ENCODE results near the gene CHTOP.

CHTOP gene

DNA sequence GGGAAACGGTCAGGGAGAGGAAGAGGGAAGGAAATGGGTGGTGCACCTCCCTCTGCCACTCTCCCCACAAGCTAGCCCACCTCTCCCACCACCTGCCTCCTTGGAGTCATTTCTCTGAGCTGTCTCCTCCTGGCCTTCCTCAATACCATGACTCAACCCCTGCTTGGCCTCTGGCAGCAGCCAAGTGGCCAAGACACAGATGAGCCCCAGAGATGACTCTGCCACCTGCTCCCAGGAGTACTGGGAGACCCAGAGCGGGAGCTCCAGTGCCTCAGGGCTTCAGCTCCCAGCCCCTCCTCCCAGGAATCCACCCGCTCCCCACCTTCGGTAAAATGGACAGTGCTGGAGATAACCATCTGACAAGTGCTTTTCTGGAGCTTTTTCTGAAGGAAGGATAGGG, 23.5 kb upstream of the CHTOP start:
- Histone ChIP-seq H3K4me1 (ENCODE audit: control insufficient read depth, low read depth, low read length) (peaks cover 7% of the 10 kb centered on the region), H3K18ac (ENCODE audit: low read length) (no peak overlapping the region), H3K79me2 (ENCODE audit: control insufficient read depth, insufficient read depth, low read length) (no peaks in the 10 kb centered on the region), H3K56ac (ENCODE audit: low read length) (no peak overlapping the region), H3K4ac (ENCODE audit: low read depth, low read length) (no peak overlapping the region), H4K5ac (ENCODE audit: low read length) (no peak overlapping the region), H3K36me3 (ENCODE audit: control insufficient read depth, insufficient read depth, low read length) (no peaks in the 10 kb centered on the region), H2AK5ac (ENCODE audit: low read length) (peak overlapping the region; percentile 40), H3K79me1 (ENCODE audit: low read length) (no peaks in the 10 kb centered on the region), H3K23ac (ENCODE audit: low read length) (no peak overlapping the region), H2BK15ac (replicated peaks; ENCODE audit: low read depth) (no peak overlapping the region), H2BK5ac (ENCODE audit: low read length) (no peak overlapping the region), H3K27me3 (ENCODE audit: insufficient read depth, low read length, poor library complexity) (no peaks in the 10 kb centered on the region), H3K9ac (ENCODE audit: low read length) (no peak overlapping the region), H3K4me2 (ENCODE audit: low read length) (no peak overlapping the region), H2BK120ac (ENCODE audit: low read depth, low read length) (no peak overlapping the region), H3K4me3 (ENCODE audit: low read length) (no peak overlapping the region), H4K8ac (ENCODE audit: low read depth, low read length) (no peak overlapping the region), H3K27ac (ENCODE audit: low read depth, low read length) (no peak overlapping the region)
- no peak for DNase-seq
- WGBS (ENCODE audit: extremely low coverage, insufficient coverage, low lambda C conversion rate), result no CpG with 5 or more reads among the region's 4 CpGs

DNA sequence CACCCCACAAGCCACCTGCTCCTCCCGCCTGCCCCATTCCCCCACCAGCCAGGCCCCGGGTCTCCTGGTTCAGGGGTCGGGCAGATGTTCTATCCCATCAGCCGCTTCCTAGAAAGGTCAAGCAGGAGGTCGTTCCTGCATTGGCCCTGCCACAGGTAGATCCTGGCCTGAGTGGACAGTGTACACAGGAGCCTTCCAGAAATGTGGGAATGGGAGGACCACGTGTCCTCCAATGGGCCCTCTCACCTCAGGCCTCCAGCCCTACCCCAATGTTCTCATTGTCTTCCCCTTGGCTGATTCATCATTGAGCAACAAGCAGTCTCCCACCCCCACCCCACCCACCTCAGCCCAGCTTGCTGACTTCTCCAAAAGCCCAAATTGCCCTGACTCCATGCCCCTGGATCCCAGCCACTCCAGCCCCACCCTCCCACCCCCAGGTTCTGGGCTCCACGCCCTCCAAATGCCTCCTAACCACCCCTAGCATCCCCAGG, 23.0 kb upstream of the CHTOP start:
- Histone ChIP-seq H3K79me2 (ENCODE audit: control insufficient read depth, insufficient read depth, low read length) (no peaks in the 10 kb centered on the region), H2BK120ac (ENCODE audit: low read depth, low read length) (no peak overlapping the region), H3K4me3 (ENCODE audit: low read length) (no peak overlapping the region), H3K27ac (ENCODE audit: low read depth, low read length) (no peak overlapping the region), H3K23ac (ENCODE audit: low read length) (no peak overlapping the region), H3K27me3 (ENCODE audit: insufficient read depth, low read length, poor library complexity) (no peaks in the 10 kb centered on the region), H3K4ac (ENCODE audit: low read depth, low read length) (no peak overlapping the region), H3K79me1 (ENCODE audit: low read length) (no peaks in the 10 kb centered on the region), H4K8ac (ENCODE audit: low read depth, low read length) (no peak overlapping the region), H4K5ac (ENCODE audit: low read length) (no peak overlapping the region), H3K18ac (ENCODE audit: low read length) (no peak overlapping the region), H3K4me2 (ENCODE audit: low read length) (no peak overlapping the region), H2AK5ac (ENCODE audit: low read length) (no peak overlapping the region), H3K4me1 (ENCODE audit: control insufficient read depth, low read depth, low read length) (peaks cover 7% of the 10 kb centered on the region), H3K56ac (ENCODE audit: low read length) (no peak overlapping the region), H2BK15ac (replicated peaks; ENCODE audit: low read depth) (no peak overlapping the region), H3K36me3 (ENCODE audit: control insufficient read depth, insufficient read depth, low read length) (no peaks in the 10 kb centered on the region), H2BK5ac (ENCODE audit: low read length) (no peak overlapping the region), H3K9ac (ENCODE audit: low read length) (no peak overlapping the region)
- no CpG with 5 or more reads among the region's 7 CpGs for WGBS (ENCODE audit: extremely low coverage, insufficient coverage, low lambda C conversion rate)
- no peak for DNase-seq

DNA sequence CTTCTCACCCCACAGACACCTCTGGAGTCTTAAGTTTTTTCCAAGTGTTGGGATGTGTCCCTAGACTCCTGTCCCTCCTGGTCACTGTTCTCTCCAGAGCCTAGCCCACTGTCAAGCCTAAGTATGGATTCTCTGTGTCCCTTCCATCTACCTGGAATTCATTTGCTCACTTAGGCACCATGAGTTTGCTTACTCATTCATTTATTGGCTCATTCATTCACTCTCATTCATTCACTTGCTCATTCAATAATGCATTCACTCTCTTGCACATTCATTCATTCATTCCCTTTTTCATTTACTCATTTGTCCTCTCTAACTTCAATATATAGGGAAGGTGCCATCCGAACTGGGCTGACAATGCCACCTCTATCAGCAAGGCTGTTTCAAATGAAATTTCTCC, 22.5 kb upstream of the CHTOP start:
- no peak overlapping the region for H2BK5ac ChIP-seq (ENCODE audit: low read length)
- H3K79me1 ChIP-seq (ENCODE audit: low read length), result no peaks in the 10 kb centered on the region
- H3K4me3 ChIP-seq (ENCODE audit: low read length), result no peak overlapping the region
- H4K5ac ChIP-seq (ENCODE audit: low read length), result no peak overlapping the region
- DNase-seq, result no peak
- peak overlapping the region; percentile 52 for H3K56ac ChIP-seq (ENCODE audit: low read length)
- no peaks in the 10 kb centered on the region for H3K79me2 ChIP-seq (ENCODE audit: control insufficient read depth, insufficient read depth, low read length)
- H2AK5ac ChIP-seq (ENCODE audit: low read length), result no peak overlapping the region
- H4K8ac ChIP-seq (ENCODE audit: low read depth, low read length), result no peak overlapping the region
- H3K18ac ChIP-seq (ENCODE audit: low read length), result no peak overlapping the region
- H2BK120ac ChIP-seq (ENCODE audit: low read depth, low read length), result no peak overlapping the region
- H3K9ac ChIP-seq (ENCODE audit: low read length), result no peak overlapping the region
- H3K27ac ChIP-seq (ENCODE audit: low read depth, low read length), result no peak overlapping the region
- no peak overlapping the region for H3K23ac ChIP-seq (ENCODE audit: low read length)
- no peak overlapping the region for H3K4ac ChIP-seq (ENCODE audit: low read depth, low read length)
- peaks cover 7% of the 10 kb centered on the region for H3K4me1 ChIP-seq (ENCODE audit: control insufficient read depth, low read depth, low read length)
- H3K4me2 ChIP-seq (ENCODE audit: low read length), result no peak overlapping the region
- H3K36me3 ChIP-seq (ENCODE audit: control insufficient read depth, insufficient read depth, low read length), result no peaks in the 10 kb centered on the region
- no peaks in the 10 kb centered on the region for H3K27me3 ChIP-seq (ENCODE audit: insufficient read depth, low read length, poor library complexity)
- WGBS (ENCODE audit: extremely low coverage, insufficient coverage, low lambda C conversion rate), result no CpG with 5 or more reads among the region's 1 CpG
- no peak overlapping the region for H2BK15ac ChIP-seq (replicated peaks; ENCODE audit: low read depth)

DNA sequence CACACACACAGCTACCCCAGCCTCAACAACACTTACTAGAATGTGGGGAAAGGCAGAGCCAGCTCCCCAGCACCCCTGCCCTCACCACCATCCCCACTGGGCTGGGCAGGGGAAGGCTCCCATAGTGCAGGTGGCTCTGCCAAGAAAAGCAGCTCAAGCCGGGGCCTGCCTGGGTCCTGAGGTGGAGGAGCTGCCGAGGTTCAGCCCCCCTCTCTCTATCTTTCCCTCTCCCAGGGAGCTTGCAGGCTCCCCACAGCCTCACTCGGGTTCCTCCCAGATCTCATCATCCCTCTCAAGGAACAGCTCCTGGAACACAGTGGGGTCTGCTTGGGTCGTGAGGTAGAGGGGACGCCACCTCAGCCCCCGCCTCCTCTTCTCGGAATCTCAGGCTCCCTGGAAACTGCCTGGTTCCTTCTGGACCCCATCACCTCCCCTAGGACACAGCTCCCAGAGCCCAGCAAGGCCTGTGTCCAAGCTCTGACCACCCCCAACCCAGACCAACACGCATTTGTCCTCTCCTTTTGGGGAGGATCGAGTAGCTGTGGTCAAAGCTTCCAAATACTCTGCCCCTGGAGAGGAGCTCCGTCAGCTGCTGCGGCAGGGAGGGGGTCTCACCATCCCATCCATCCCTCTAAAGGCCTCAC, 21.6 kb upstream of the CHTOP start:
- Histone ChIP-seq H2BK120ac (ENCODE audit: low read depth, low read length) (no peak overlapping the region), H3K4me2 (ENCODE audit: low read length) (peak overlapping the region; percentile 19), H3K56ac (ENCODE audit: low read length) (peak overlapping the region; percentile 85), H3K27me3 (ENCODE audit: insufficient read depth, low read length, poor library complexity) (no peaks in the 10 kb centered on the region), H3K18ac (ENCODE audit: low read length) (peak overlapping the region; percentile 29), H3K79me1 (ENCODE audit: low read length) (no peaks in the 10 kb centered on the region), H2AK5ac (ENCODE audit: low read length) (no peak overlapping the region), H3K4me3 (ENCODE audit: low read length) (no peak overlapping the region), H3K4ac (ENCODE audit: low read depth, low read length) (peak overlapping the region; percentile 46), H3K79me2 (ENCODE audit: control insufficient read depth, insufficient read depth, low read length) (no peaks in the 10 kb centered on the region), H3K9ac (ENCODE audit: low read length) (peak overlapping the region; percentile 56), H3K4me1 (ENCODE audit: control insufficient read depth, low read depth, low read length) (peaks cover 7% of the 10 kb centered on the region), H2BK5ac (ENCODE audit: low read length) (no peak overlapping the region), H3K27ac (ENCODE audit: low read depth, low read length) (no peak overlapping the region), H3K23ac (ENCODE audit: low read length) (no peak overlapping the region), H3K36me3 (ENCODE audit: control insufficient read depth, insufficient read depth, low read length) (no peaks in the 10 kb centered on the region), H4K5ac (ENCODE audit: low read length) (no peak overlapping the region), H4K8ac (ENCODE audit: low read depth, low read length) (no peak overlapping the region), H2BK15ac (replicated peaks; ENCODE audit: low read depth) (no peak overlapping the region)
- no peak for DNase-seq
- WGBS (ENCODE audit: extremely low coverage, insufficient coverage, low lambda C conversion rate), result no CpG with 5 or more reads among the region's 11 CpGs

DNA sequence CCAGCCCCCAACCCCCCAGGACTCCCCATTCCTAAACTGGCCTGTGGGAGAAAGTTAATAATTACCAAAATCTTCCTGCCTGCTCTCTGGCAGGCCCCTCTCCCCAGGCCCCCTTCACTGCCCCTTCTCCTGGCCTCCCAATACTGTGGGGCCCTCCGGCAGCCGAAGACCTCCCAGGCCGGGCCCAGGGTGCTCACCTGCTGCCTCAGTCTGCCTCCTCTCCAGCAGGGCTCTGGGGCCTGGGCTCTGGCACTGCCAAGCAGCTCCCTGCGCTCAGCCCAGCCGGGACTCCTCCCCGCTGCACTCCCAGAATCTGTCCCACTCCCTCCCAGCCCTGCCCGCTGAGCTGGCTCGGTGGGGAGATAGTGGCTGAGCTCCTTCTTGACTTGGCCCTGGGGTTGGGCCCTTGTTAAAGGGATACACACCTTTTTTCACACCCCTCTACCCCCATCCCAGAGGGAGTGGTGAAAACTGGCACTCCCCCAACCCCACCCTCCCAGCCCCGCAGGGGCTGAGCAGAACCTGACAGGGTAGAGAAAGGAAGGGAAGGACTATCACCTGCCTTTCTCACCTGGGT, 21.0 kb upstream of the CHTOP start, which contains the start of gene S100A16:
Gene S100A16 (minus strand): TSS at position 383 of the 577 bp plus-strand sequence. CDS start 4,986 bp downstream, outside the sequence.
- Histone ChIP-seq H3K4me2 (ENCODE audit: low read length) (peak within 1 kb of the TSS; percentile 33), H3K4me1 (ENCODE audit: control insufficient read depth, low read depth, low read length) (peaks cover 7% of the 10 kb centered on the region), H3K79me2 (ENCODE audit: control insufficient read depth, insufficient read depth, low read length) (no peaks in the 10 kb centered on the region), H3K4ac (ENCODE audit: low read depth, low read length) (peak within 1 kb of the TSS; percentile 46), H4K5ac (ENCODE audit: low read length) (no peak within 1 kb of the TSS), H3K18ac (ENCODE audit: low read length) (peak within 1 kb of the TSS; percentile 29), H3K27ac (ENCODE audit: low read depth, low read length) (no peak within 1 kb of the TSS), H3K56ac (ENCODE audit: low read length) (peak within 1 kb of the TSS; percentile 85), H3K79me1 (ENCODE audit: low read length) (no peaks in the 10 kb centered on the region), H3K9ac (ENCODE audit: low read length) (peak within 1 kb of the TSS; percentile 56), H4K8ac (ENCODE audit: low read depth, low read length) (no peak within 1 kb of the TSS), H3K4me3 (ENCODE audit: low read length) (no peak within 1 kb of the TSS), H2BK5ac (ENCODE audit: low read length) (no peak within 1 kb of the TSS), H2BK15ac (replicated peaks; ENCODE audit: low read depth) (no peak within 1 kb of the TSS), H3K23ac (ENCODE audit: low read length) (no peak within 1 kb of the TSS), H2BK120ac (ENCODE audit: low read depth, low read length) (no peak within 1 kb of the TSS), H3K36me3 (ENCODE audit: control insufficient read depth, insufficient read depth, low read length) (no peaks in the 10 kb centered on the region), H2AK5ac (ENCODE audit: low read length) (no peak within 1 kb of the TSS), H3K27me3 (ENCODE audit: insufficient read depth, low read length, poor library complexity) (no peaks in the 10 kb centered on the region)
- no CpG with 5 or more reads among the region's 9 CpGs for WGBS (ENCODE audit: extremely low coverage, insufficient coverage, low lambda C conversion rate)
- peak; percentile 86 for DNase-seq

Data from mesendoderm (in vitro differentiated cells).